DMS114 treated with DMSO at 0.1 percent for 48 hours (cell line): ENCODE measurements around the gene CLEC4M.
"Not testable (repeated sequence)": the region's sequence is repeated elsewhere in the genome, so short reads cannot be mapped to it uniquely, and the experiment has no call there.

ENCODE experiments used
- DNase-seq: peaks from one replicate; lab custom pipeline; 2025; ENCODE audit not compliant: unreplicated experiment; lab: John Stamatoyannopoulos, UW

The CLEC4M gene

GRCh38 chr19:7769171-7769570, 6.1 kb downstream of the CLEC4M start:
- DNase-seq: no peak

DNA sequence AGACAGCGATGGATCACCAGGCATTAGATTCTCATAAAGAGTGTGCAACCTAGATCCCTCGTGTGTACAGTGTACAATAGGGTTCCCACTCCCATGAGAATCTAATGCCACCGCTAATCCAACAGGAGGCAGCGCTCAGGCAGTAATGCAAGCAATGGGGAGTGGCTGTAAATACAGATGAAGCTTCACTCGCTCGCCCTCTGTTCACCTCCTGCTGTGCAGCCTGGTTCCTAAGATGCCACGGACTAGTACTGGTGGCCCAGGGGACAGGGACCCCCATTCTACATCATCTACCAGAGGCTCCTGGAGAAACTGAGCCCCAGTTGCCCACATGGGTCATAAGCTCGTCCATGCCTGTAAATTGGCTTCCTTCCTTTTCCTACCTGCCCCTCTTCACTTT, 8.0 kb downstream of the CLEC4M start:
- DNase-seq: no peak

DNA sequence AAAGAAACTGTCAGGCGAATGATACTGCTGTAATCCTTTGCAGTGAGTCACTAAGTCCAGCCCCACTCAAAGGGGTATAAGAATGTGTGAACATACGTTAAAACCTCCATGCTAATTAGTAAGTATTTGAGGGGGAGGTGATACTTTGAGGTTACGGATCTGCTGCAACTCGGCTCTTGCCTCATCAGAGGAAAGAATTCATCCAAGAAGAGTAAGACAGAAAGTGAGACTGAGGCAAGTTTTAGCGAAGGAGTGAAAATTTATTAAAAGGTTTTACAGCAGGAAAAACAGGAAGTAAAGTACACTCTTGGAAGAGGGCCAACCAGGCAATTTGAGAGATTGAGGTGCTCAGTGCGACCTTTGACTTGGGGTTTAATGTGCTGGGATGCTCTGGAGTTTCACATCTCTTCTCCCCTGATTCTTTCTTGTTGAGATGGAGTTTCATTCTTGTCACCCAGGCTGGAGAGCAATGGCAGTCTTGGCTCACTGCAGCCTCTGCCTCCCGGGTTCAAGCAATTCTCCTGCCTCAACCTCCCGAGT, 9.8 kb downstream of the CLEC4M start:
- DNase-seq: no peak

DNA sequence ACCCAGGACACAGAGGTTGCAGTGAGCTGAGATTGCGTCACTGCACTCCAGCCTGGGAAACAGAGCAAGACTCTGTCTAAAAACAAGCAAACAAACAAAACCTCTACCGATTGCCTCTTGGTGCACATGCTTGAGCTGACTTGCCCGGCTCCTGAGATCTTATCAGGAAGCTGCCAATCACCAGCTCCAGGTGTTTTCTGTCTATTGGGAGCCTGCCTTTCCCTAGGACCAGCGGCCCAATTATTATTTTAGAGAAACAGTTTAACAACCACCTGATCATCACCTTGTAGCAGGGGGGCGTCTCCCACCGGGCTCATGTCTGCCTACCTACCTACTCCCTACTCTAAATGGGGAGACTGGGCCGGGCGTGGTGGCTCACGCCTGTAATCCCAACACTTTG, 10.8 kb downstream of the CLEC4M start:
- DNase-seq: no peak

DNA sequence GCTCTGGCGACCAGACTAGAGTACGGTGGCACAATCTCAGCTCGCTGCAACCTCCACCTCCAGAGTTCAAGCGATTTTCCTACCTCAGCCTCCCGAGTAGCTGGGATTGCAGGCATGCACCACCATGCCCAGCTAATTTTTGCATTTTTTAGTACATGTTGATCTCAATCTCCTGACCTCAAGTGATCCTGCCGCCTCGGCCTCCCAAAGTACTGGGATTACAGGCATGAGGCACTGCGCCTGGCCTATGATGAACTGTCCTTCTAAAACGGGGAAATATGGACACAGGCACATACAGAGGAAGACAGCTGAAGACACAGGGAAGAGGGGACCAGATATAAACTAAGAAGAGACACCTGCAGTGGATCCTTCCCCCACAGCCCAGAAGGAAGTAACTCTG, 12.7 kb downstream of the CLEC4M start:
- no peak for DNase-seq

GRCh38 chr19:7778081-7778480, 15.0 kb downstream of the CLEC4M start:
- DNase-seq: no peak

DNA sequence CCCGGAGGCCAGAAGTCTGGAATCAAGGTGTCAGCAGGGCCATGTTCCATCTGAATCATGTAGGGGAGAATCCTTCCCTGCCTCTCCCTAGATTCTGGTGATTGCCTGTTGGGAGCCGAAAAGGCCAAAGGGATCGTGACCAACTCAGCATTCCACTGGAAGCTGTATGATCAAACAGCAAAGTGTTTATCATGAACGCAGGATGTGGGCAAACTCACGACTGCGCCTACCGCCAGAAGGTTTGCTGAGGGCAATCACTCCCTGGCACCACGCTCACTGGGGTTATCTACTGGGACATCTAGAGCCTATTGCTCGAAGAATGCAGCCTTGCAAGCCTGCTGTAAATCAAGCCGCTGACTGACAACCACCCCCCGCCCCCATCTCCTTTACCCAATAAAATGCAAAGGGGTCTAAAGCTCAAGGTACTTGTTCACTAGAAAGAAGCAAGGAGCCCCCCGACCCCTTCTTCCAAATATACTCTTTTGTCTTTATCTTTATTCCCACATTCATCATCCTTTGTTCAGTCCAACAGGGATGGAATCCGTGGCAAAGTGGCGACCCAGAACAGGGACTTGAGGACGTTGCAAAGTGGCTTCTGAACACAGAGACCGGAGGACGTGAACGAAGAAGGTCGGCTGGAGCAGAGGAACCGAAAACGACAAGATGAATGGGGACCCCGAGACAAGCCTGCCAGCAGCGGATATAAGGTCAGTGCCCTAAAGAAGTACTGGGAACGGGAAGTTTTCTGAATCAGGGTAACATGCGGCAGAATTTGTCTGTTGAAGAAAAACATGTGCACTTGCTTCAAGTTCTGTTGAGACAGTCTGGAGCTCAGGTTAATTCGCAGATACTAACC, 16.8 kb downstream of the CLEC4M start:
- DNase-seq: no peak

- DNase-seq: no peak
Measured at GRCh38 chr19:7781157-7781556, 18.1 kb downstream of the CLEC4M start.

DNA sequence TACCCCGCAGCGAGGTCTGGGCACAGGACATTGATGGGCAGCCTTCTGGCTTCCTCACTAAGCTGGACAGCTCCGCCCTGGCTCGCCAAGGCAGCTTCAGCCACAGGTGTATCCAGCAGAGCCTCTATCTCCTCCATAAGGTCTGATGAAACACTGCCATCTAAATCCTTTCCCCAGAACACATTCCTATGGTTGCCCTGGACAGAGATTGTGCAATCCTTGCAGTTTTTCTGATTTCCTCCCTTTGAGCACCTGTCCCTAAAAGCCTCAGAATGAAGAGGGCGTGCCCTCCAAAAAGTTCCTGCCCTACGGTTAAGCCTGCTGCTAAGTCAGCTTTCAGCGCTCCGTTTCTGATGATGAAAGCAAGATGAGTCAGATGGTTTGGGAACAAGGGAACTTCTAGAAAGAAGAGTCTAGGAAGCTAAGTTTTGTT, 21.0 kb downstream of the CLEC4M start:
- DNase-seq: no peak

- DNase-seq: no peak
Measured at GRCh38 chr19:7784856-7785255, 21.8 kb downstream of the CLEC4M start.

GRCh38 chr19:7787141-7787540, 24.1 kb downstream of the CLEC4M start:
- DNase-seq: no peak

GRCh38 chr19:7787602-7788177, 24.6 kb downstream of the CLEC4M start:
- DNase-seq: no peak

- no peak for DNase-seq
Measured at GRCh38 chr19:7788178-7788932, 25.3 kb downstream of the CLEC4M start.

DNA sequence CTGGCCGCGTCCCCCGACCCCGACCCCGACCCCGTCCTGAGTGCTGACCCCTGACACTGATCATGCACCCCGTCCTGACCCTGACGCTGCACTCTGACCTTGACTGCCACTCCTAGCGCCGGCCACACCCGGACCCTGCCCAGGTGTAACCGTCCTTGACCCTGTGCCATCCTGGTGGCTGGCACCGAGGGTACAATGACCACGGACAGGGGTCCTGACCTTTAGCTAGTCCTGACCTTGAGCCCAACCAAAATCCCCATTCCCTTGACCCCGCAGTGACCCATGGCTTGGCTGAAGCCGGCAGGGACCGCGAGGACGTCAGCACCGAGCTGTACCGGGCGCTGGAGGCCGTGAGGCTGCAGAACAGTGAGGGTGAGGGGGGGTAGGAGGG, 25.9 kb downstream of the CLEC4M start:
- DNase-seq: no peak

DNA sequence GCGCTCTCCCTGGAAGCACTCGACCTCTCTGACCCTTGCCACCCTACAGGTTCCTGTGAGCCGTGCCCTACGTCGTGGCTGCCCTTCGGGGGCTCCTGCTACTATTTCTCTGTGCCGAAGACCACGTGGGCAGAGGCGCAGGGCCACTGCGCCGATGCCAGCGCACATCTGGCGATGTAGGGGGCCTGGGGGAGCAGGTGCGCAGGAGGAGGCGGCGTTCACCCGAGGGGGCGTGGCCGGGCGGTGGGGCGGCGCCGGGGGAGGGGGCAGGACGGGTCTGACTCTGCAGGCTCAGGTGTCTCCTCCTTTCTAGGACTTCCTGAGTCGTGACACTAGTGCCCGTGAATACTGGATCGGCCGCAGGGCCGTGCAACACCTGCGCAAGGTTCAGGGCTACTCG, 26.4 kb downstream of the CLEC4M start:
- no peak for DNase-seq

DNA sequence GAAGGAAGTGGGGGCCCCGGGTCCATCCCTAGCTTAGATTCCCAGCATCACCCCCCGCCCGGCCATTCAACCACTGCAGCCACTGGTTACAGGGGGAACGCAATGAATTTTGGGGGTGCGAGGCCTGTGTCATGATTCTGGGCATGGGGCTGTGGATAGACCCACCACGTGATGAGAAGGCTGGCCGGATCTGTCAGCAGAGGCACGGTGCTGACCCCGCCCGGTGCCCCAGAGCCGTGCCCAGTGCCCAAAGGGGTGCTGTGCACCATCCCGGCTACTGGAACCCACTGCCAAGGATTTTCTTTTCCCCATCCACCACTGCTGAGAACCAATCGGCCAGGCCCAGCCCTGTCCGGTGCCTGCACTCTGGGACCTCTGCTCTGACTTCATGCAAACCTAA, 27.4 kb downstream of the CLEC4M start:
- DNase-seq: no peak

DNA sequence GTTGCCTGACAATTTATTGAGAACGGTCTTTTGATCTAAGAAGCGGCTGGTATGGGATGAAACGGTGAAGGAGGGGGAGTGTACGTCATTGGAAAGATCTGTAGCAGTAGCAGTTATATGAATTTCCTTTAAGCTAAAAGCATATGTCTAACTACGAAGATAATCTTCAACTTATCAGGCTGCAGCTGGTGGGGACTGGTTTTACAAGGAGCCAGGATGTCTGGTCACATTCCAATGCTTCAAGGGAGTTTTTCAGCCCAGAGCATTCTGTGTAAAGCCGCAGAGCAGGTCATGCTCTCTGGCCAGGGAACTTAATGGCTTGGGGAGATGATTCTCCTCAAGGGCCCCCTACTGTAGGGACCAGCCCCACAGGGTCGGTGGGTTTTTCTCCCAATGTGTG, 29.2 kb downstream of the CLEC4M start:
- DNase-seq: no peak

DNA sequence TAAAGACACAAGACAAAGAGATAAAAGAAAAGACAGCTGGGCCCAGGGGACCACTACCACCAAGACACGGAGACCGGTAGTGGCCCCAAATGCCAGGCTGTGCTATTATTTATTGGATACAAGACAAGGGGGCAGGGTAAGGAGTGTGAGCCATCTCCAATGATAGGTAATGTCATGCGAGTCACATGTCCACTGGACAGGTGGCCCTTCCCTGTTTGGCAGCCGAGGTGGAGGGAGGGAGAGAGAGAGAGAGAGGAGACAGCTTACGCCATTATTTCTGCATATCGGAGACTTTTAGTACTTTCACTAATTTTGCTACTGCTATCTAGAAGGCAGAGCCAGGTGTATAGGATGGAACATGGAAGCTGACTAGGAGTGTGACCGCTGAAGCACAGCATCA, 29.7 kb downstream of the CLEC4M start:
- DNase-seq: not testable (repeated sequence)

DNA sequence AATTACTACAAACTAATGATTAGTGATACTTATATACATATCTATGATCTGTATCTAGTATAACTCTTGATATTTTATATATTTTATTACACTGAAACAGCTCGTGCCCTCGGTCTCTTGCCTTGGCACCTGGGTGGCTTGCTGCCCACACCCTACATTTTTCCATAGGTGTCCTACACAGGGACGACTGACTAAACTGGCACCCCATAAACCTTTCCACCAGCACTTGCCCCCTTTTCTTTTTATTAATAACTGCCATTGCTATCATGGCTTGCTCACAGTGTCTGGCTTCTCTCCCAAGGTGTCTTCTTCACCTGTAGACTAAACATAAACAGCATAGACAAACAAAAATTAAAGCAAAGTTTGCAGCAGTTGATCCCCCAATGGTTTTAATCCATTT, 30.4 kb downstream of the CLEC4M start:
- DNase-seq: no peak

DNA sequence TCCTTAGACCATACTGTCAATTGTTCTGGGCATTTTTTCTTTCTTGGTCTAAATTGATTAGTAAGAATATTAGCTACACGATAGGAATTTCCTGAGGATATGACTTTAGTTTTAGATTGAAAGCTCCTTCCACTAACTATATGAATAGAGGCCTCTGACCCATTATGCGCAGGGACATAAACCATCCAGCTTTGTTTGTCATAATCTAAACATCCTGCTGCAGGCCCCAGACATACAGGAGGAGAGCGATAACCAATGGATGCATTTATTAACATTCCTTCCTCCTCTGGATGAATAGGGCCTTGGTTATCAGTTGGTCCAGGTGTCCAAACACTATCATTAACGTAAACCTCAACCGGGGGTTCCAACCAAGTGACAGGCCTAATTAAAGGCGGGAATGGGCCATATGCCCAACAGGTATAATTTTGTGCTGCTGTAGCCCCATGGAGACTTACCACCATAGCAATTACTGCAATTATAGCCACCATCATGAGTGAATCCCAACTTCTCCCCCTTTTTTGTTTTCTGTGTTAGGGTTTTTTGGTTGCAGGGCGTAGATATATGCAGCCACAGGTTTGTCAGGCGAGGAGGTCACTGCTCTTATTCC, 32.6 kb downstream of the CLEC4M start:
- DNase-seq: no peak

DNA sequence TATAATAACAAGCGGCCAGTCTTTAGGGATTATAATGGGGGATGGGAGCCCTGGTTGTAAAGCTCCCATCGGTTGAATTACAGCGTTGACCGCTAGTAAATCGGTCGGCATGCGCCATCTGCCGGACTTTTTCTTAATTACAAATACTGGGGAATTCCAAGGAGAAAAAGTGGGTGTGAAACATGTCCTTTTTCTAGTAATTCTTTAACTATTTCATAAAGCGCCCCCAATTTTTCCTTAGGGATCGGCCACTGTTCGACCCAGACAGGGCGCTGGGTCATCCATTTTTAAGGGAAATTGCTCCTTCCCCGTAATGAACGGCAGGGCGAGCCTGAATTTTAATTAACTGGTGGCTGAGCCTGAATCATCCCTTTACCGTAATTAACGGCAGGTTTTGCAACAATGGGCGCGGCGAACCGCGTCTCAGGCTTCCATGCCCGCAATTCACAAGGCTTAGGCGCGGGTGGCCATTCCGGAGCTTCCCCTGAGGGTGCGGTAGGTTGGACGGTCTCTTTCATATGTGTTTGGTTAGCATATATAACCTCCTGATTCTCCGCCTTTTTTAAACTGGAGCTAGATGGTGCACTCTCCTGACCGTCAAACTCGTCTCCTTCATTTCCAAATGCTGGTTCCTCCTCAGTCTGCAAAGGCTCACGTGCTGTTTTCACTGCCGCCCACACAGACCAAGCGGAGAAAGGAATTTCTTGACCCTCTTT, 36.8 kb downstream of the CLEC4M start:
- DNase-seq: peak; percentile 64
